BLaER1 (cell line): Measurements from ENCODE around the gene INHBC.
"Not testable (repeated sequence)": the region's sequence is repeated elsewhere in the genome, so short reads cannot be mapped to it uniquely, and the experiment has no call there.

ENCODE experiments used
- H3K27ac ChIP-seq: shearing (Covaris generic); formaldehyde crosslinking; 2 replicates; pipeline ENCODE4 v1.8.1; 2022
- H3K27me3 ChIP-seq: shearing (Covaris generic); formaldehyde crosslinking; 2 replicates; pipeline ENCODE4 v1.8.1; 2022
- H3K36me3 ChIP-seq: shearing (Covaris generic); formaldehyde crosslinking; 2 replicates; pipeline ENCODE4 v1.8.1; 2022
- H3K4me1 ChIP-seq: shearing (Covaris generic); formaldehyde crosslinking; 2 replicates; pipeline ENCODE4 v1.8.1; 2022
- H3K4me2 ChIP-seq: shearing (Covaris generic); formaldehyde crosslinking; 2 replicates; pipeline ENCODE4 v1.8.1; 2022
- H3K4me3 ChIP-seq: shearing (Covaris generic); formaldehyde crosslinking; 2 replicates; pipeline ENCODE4 v1.8.1; 2022
- H3K9ac ChIP-seq: shearing (Covaris generic); formaldehyde crosslinking; 2 replicates; pipeline ENCODE4 v1.8.1; 2022
- H3K9me3 ChIP-seq: shearing (Covaris generic); formaldehyde crosslinking; 2 replicates; pipeline ENCODE4 v1.8.1; 2022
- H4K20me1 ChIP-seq: shearing (Covaris generic); formaldehyde crosslinking; 2 replicates; pipeline ENCODE4 v1.8.1; 2022
- Cebpa-rat ChIP-seq: shearing (Covaris generic); IDR thresholded peaks from 2 replicates; pipeline ENCODE4 v1.8.1; 2022

The INHBC gene

GRCh38 chr12:57491393-57492280 is 57.1 kb downstream of the INHBC start:
- Histone ChIP-seq H3K9ac (no peak overlapping the region), H3K36me3 (peaks cover 67% of the 10 kb centered on the region), H3K4me3 (no peak overlapping the region), H3K4me2 (no peak overlapping the region), H3K9me3 (peaks cover 5% of the 10 kb centered on the region; the same call in 1 of the 2 replicates), H3K4me1 (peaks cover 20% of the 10 kb centered on the region), H3K27me3 (no peaks in the 10 kb centered on the region), H4K20me1 (peaks cover 24% of the 10 kb centered on the region; the same call in 1 of the 2 replicates), H3K27ac (no peak overlapping the region)
- no peak for TF ChIP-seq Cebpa-rat

DNA sequence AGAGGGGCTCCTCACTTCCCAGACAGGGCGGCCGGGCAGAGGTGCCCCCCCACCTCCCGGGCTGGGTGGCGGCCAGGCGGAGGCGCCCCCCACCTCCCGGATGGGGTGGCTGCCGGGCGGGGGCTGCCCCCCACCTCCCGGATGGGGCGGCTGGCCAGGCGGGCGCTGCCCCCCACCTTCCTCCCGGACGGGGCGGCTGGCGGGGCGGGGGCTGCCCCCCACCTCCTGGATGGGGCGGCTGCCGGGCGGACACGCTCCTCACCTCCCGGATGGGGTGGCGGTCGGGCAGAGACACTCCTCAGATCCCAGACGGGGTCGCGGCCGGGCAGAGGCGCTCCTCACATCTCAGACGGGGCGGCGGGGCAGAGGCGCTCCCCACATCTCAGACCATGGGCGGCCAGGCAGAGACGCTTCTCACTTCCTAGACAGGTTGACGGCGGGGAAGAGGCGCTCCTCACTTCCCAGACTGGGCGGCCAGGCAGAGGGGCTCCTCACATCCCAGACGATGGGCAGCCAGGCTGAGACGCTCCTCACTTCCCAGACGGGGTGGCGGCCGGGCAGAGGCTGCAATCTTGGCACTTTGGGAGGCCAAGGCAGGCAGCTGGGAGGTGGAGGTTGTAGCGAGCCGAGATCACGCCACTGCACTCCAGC is 60.6 kb downstream of the INHBC start:
- not testable (repeated sequence) for H3K9ac ChIP-seq, H3K4me1 ChIP-seq, H3K27ac ChIP-seq, H3K4me3 ChIP-seq, H3K27me3 ChIP-seq, H3K4me2 ChIP-seq, H3K9me3 ChIP-seq
- Histone ChIP-seq H4K20me1 (peaks cover 25% of the 10 kb centered on the region; the same call in 1 of the 2 replicates), H3K36me3 (peaks cover 87% of the 10 kb centered on the region)

DNA sequence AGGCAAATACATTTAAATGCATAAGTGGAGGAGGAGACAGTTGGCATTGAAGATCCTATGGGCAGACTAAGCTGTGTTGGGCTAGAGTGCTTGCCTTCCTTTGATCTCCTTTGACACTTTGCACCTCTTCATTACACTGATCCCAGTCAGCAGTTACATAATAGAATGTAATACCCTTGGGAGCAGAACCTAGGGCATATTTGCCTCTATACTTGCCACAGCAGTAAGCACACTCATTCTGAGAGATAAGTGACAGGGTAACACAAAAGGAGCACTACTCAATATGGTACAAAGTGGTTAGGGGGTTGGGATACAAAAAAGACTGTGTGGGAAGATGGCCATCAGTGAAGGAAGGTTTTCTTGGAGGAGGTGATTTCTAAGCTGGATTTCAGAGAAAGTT is 62.2 kb downstream of the INHBC start:
- H3K27ac ChIP-seq: no peak overlapping the region
- H3K4me1 ChIP-seq: no peaks in the 10 kb centered on the region
- no peak overlapping the region for H3K9ac ChIP-seq
- no peak overlapping the region for H3K4me2 ChIP-seq
- H3K4me3 ChIP-seq: no peak overlapping the region
- no peak for TF ChIP-seq Cebpa-rat
- no peaks in the 10 kb centered on the region for H3K27me3 ChIP-seq
- peaks cover 5% of the 10 kb centered on the region; the same call in 1 of the 2 replicates for H3K9me3 ChIP-seq
- H3K36me3 ChIP-seq: peaks cover 87% of the 10 kb centered on the region
- H4K20me1 ChIP-seq: peaks cover 19% of the 10 kb centered on the region; the same call in 1 of the 2 replicates

DNA sequence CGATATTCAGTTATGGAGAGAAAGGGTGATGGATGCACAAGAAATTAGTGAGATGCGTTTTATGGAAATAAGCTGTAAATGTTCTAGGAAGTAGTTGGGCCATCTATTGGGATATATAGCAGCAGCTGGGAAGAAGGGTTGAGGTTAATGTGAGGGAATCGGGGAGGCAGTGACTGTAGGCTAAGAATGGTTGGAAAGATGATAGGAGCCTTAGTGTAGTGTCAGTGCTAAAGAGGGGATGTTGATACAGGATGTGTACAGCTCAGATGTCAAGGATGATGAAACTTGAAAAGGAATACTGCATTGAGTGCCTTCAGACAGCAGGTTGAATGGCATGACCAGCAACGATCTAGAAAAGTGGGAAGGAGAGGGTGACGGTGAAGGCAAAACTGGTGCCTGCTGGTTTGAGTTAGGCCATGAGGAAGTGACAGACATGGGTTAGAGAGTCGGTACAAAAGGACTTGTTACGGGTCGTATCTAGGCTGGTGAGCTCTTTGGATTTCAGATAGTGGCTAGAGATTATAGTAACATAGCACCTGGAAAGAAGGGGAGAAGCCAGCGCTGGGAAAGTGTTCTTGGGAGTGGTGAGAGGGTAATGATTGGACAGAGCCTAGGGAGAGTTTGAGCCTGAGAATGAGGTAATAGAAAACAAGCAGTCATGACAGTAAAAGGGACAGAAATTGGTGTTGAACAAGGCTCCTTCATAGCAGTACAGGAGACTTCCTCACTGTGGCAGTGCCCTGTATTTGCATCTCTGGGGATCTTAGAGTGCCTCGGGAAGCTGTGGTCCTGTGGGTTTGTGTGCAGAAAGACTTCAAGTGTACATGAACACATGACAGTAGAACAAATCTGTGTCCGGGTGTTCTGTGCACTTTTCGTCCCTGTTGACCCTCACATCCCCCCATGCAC is 62.9 kb downstream of the INHBC start:
- Histone ChIP-seq H3K9ac (no peak overlapping the region), H3K4me1 (no peaks in the 10 kb centered on the region)

GRCh38 chr12:57498132-57498502 is 63.5 kb downstream of the INHBC start:
- Histone ChIP-seq H3K4me2 (no peak overlapping the region), H3K36me3 (peaks cover 88% of the 10 kb centered on the region), H3K27ac (no peak overlapping the region), H3K9ac (no peak overlapping the region), H3K4me1 (no peaks in the 10 kb centered on the region), H4K20me1 (peaks cover 19% of the 10 kb centered on the region; the same call in 1 of the 2 replicates), H3K27me3 (no peaks in the 10 kb centered on the region), H3K9me3 (no peaks in the 10 kb centered on the region), H3K4me3 (no peak overlapping the region)
- TF ChIP-seq Cebpa-rat: no peak

More for the DNA sequence above, 62.9 kb downstream of the INHBC start:
- H3K36me3 ChIP-seq: peaks cover 87% of the 10 kb centered on the region
- no peaks in the 10 kb centered on the region for H3K27me3 ChIP-seq
- H3K27ac ChIP-seq: no peak overlapping the region
- H4K20me1 ChIP-seq: peaks cover 19% of the 10 kb centered on the region; the same call in 1 of the 2 replicates
- H3K4me2 ChIP-seq: no peak overlapping the region
- no peak overlapping the region for H3K4me3 ChIP-seq
- peaks cover 5% of the 10 kb centered on the region; the same call in 1 of the 2 replicates for H3K9me3 ChIP-seq
- TF ChIP-seq Cebpa-rat: no peak

GRCh38 chr12:57498571-57498970 is 64.0 kb downstream of the INHBC start:
- Histone ChIP-seq H3K9ac (no peak overlapping the region), H3K27me3 (no peaks in the 10 kb centered on the region), H4K20me1 (peaks cover 23% of the 10 kb centered on the region; the same call in 1 of the 2 replicates), H3K4me2 (no peak overlapping the region), H3K4me3 (no peak overlapping the region), H3K9me3 (no peaks in the 10 kb centered on the region), H3K27ac (no peak overlapping the region), H3K4me1 (no peaks in the 10 kb centered on the region), H3K36me3 (peaks cover 92% of the 10 kb centered on the region)
- no peak for TF ChIP-seq Cebpa-rat

- H3K9ac ChIP-seq: no peak overlapping the region
- no peak overlapping the region for H3K4me3 ChIP-seq
- TF ChIP-seq Cebpa-rat: no peak
- peaks cover 31% of the 10 kb centered on the region; the same call in 1 of the 2 replicates for H4K20me1 ChIP-seq
- H3K9me3 ChIP-seq: no peaks in the 10 kb centered on the region
- H3K27ac ChIP-seq: no peak overlapping the region
- peaks cover 99% of the 10 kb centered on the region for H3K36me3 ChIP-seq
- no peak overlapping the region for H3K4me2 ChIP-seq
- no peaks in the 10 kb centered on the region for H3K4me1 ChIP-seq
- no peaks in the 10 kb centered on the region for H3K27me3 ChIP-seq
Measured at GRCh38 chr12:57500213-57500612, 65.6 kb downstream of the INHBC start.
